Esophagus squamous epithelium (tissue), 5 donors: ENCODE results near the gene EVA1C. TPM values are rescaled to one million over a fixed set of nuclear protein-coding genes. Genes with fewer than 3 reads are reported as not detected.
"Not testable (repeated sequence)": the region's sequence is repeated elsewhere in the genome, so short reads cannot be mapped to it uniquely, and the experiment has no call there.

Experiments
- DNase-seq: peaks from one replicate; lab custom pipeline; 2025; lab: John Stamatoyannopoulos, UW
- H3K27ac ChIP-seq, 4 donors: fragments of 200-600 bp; sonication (generic); one replicate each; pipeline ENCODE4 v1.5.1; 2016 to 2019; ENCODE audit warnings: mild to moderate bottlenecking in 1 of 4
- H3K27me3 ChIP-seq, 4 donors: fragments of 200-600 bp; sonication (generic); 1 replicate in 3 of 4; 2 replicates in 1 of 4; pipeline versions ENCODE4 v1.5.1 to v1.6.0; 2017 to 2021; ENCODE audit warnings: antibody characterized with exemption in 1 of 4
- H3K36me3 ChIP-seq, 3 donors: fragments of 200-600 bp; sonication (generic); one replicate each; pipeline ENCODE4 v1.5.1; 2016 to 2019
- H3K4me1 ChIP-seq, 3 donors: fragments of 200-600 bp; sonication (generic); one replicate each; pipeline ENCODE4 v1.5.1; 2017 to 2019
- H3K4me3 ChIP-seq, 4 donors: fragments of 200-600 bp; sonication (generic); 1 replicate in 3 of 4; 2 replicates in 1 of 4; pipeline ENCODE4 v1.5.1; 2016 to 2019; ENCODE audit warnings: mild to moderate bottlenecking in 2 of 4, moderate library complexity in 1 of 4
- H3K9me3 ChIP-seq, 3 donors: fragments of 200-600 bp; sonication (generic); one replicate each; pipeline ENCODE4 v1.5.1; 2016 to 2019
- CTCF ChIP-seq, 6 experiments: fragments of 450-650 bp in 4 of 6; fragments of 200-600 bp in 2 of 6; sonication (generic) in 2 of 6; IDR thresholded peaks; one replicate each; pipeline ENCODE4 v1.5.1; 2016 to 2019; ENCODE audit warnings: antibody characterized with exemption in 6 of 6, mild to moderate bottlenecking in 4 of 6, moderate library complexity in 4 of 6
- POLR2A ChIP-seq, 4 donors: fragments of 450-650 bp; IDR thresholded peaks; one replicate each; pipeline ENCODE4 v1.6.1; 2017; ENCODE audit warnings: antibody characterized with exemption in 4 of 4, mild to moderate bottlenecking in 4 of 4, moderate library complexity in 3 of 4
- WGBS, 2 donors: methylation state at CpG; one replicate each; pipeline ENCODE4 v1.1.5; 2018; 5-methylcytosine and 5-hydroxymethylcytosine counted together
- intact Hi-C: fragments of 100-400 bp; cut with DNase I; formaldehyde crosslinking; loops from one replicate; pipeline ENCODE4 v1.15.0; 2022
- total RNA-seq, 4 donors: library from RNA; depleted of rRNA; stranded (reverse); fragments of >200 nt; gene quantifications; one replicate each; pipeline ENCODE4 v1.1.0, GENCODE V29; 2016
- donor health status: DM: yes; HTN: yes; CAD: no.

EVA1C gene
- total RNA-seq, 4 donors from 2014 or later = 12.7 to 39.9 (median 24.4) TPM

- intact Hi-C loops = no loop called here
- H3K4me1 ChIP-seq = no peaks in the 10 kb centered on the region
- no peaks in the 10 kb centered on the region for H3K9me3 ChIP-seq
- no peaks in the 10 kb centered on the region for H3K36me3 ChIP-seq
- no peak overlapping the region for H3K4me3 ChIP-seq
- H3K27ac ChIP-seq = no peak overlapping the region
- no peak for DNase-seq
- WGBS, 2 donors = 54 to 80% methylated on average over 5 to 6 of the region's 6 CpGs
- H3K27me3 ChIP-seq = no peaks in the 10 kb centered on the region
- TF ChIP-seq POLR2A (IDR thresholded peaks at IDR 0.05) (no peak), CTCF (IDR thresholded peaks at IDR 0.05) (no peak)
Measured at GRCh38 chr21:32539378-32539777, 126.9 kb downstream of the EVA1C start.

GRCh38 chr21:32543056-32543455 is 130.6 kb downstream of the EVA1C start:
- H3K9me3 ChIP-seq, H3K4me1 ChIP-seq, H3K36me3 ChIP-seq, H3K27ac ChIP-seq, DNase-seq, H3K27me3 ChIP-seq, H3K4me3 ChIP-seq, intact Hi-C loops: not testable (repeated sequence)
- 83% methylated on average over 1 of the region's 2 CpGs; no CpG with 5 or more reads in 1 of the 2 donors for WGBS, 2 donors

- TF ChIP-seq CTCF (IDR thresholded peaks at IDR 0.05) (no peak), POLR2A (IDR thresholded peaks at IDR 0.05) (no peak)
- intact Hi-C loops = no loop called here
- no peak overlapping the region for H3K4me3 ChIP-seq
- no peak for DNase-seq
- H3K27ac ChIP-seq = no peak overlapping the region
- H3K27me3 ChIP-seq = no peaks in the 10 kb centered on the region
- H3K36me3 ChIP-seq = no peaks in the 10 kb centered on the region
- H3K9me3 ChIP-seq = no peaks in the 10 kb centered on the region
- H3K4me1 ChIP-seq = no peaks in the 10 kb centered on the region
- WGBS, 2 donors = 73 to 78% methylated on average over 3 of the region's 3 CpGs
Measured at GRCh38 chr21:32543975-32544374, 131.5 kb downstream of the EVA1C start.

- H3K27me3 ChIP-seq = no peaks in the 10 kb centered on the region
- no peaks in the 10 kb centered on the region for H3K9me3 ChIP-seq
- TF ChIP-seq POLR2A (IDR thresholded peaks at IDR 0.05) (no peak), CTCF (IDR thresholded peaks at IDR 0.05) (no peak)
- no peak overlapping the region for H3K27ac ChIP-seq
- 82 to 90% methylated on average over 4 of the region's 4 CpGs for WGBS, 2 donors
- H3K4me3 ChIP-seq = no peak overlapping the region
- H3K36me3 ChIP-seq = no peaks in the 10 kb centered on the region
- no peak for DNase-seq
- intact Hi-C loops = no loop called here
- no peaks in the 10 kb centered on the region for H3K4me1 ChIP-seq
Measured at GRCh38 chr21:32544697-32545096, 132.2 kb downstream of the EVA1C start.

GRCh38 chr21:32545948-32546441 is 133.5 kb downstream of the EVA1C start:
- H3K4me3 ChIP-seq = no peak overlapping the region
- H3K27ac ChIP-seq = no peak overlapping the region
- no peaks in the 10 kb centered on the region for H3K27me3 ChIP-seq
- H3K4me1 ChIP-seq = no peaks in the 10 kb centered on the region
- H3K36me3 ChIP-seq = no peaks in the 10 kb centered on the region
- intact Hi-C loops = no loop called here
- no peaks in the 10 kb centered on the region for H3K9me3 ChIP-seq
- DNase-seq = no peak
- TF ChIP-seq POLR2A (IDR thresholded peaks at IDR 0.05) (no peak), CTCF (IDR thresholded peaks at IDR 0.05) (no peak)
- WGBS, 2 donors = 65 to 76% methylated on average over 6 of the region's 6 CpGs

- H3K4me3 ChIP-seq = no peak overlapping the region
- H3K27me3 ChIP-seq = no peaks in the 10 kb centered on the region
- no peak for DNase-seq
- no peaks in the 10 kb centered on the region for H3K4me1 ChIP-seq
- intact Hi-C loops = no loop called here
- no peak for TF ChIP-seq POLR2A (IDR thresholded peaks at IDR 0.05)
- TF ChIP-seq CTCF (IDR thresholded peaks at IDR 0.05) = no peak
- H3K27ac ChIP-seq = no peak overlapping the region
- WGBS, 2 donors = 74 to 90% methylated on average over 2 to 4 of the region's 4 CpGs
- H3K36me3 ChIP-seq = no peaks in the 10 kb centered on the region
- no peaks in the 10 kb centered on the region for H3K9me3 ChIP-seq
Measured at GRCh38 chr21:32547018-32547417, 134.5 kb downstream of the EVA1C start.
